ENCODE data around the gene ASGR1.

Gene ASGR1

GRCh38 chr17:7215652-7216180 is 36.5 kb upstream of the ASGR1 start:
- DNase-seq: no peak

- no peak for DNase-seq
Measured at GRCh38 chr17:7215136-7215638, 36.0 kb upstream of the ASGR1 start.

- DNase-seq: peak; percentile 97
Measured at GRCh38 chr17:7214300-7215135, 35.3 kb upstream of the ASGR1 start.

- DNase-seq: peak; percentile 90
Measured at GRCh38 chr17:7213895-7214299, 34.7 kb upstream of the ASGR1 start.

DNA sequence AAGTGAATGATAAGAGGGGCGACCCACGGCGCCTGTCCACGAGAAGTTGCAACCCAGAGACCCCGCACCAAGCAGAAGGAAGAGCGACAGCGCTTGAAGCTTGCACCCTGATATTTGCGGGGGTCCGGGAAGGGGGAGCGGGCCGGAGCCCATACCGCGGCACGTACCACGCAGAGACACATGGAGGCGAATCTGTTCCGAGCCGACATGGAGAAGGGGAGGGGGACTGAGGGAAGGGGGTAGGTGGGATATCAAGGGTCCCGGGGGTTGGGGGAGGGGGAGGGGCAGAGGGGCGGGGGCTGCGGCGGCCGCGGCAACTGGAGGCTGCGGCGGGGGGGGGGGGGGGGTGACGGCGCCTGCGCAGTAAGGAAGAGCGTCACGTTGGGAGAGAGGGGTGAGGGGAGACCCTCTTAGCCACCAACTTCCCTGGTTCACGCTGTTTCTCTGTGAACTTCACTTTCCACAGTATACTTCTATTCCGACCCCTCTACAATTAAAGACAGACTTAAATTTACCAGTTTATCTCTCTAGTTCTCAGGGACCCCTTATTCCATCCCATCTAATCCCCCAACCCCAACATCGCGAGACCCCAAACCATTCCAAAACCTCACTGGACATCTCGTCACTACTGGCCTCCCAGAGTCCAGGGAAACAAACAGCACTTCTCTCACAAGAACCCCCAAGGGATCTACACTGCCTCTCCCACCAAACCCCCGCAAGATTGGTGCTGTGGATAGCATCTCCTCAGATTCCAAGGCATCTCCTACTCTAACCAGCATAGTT is 32.5 kb upstream of the ASGR1 start:
- no peak for DNase-seq

DNA sequence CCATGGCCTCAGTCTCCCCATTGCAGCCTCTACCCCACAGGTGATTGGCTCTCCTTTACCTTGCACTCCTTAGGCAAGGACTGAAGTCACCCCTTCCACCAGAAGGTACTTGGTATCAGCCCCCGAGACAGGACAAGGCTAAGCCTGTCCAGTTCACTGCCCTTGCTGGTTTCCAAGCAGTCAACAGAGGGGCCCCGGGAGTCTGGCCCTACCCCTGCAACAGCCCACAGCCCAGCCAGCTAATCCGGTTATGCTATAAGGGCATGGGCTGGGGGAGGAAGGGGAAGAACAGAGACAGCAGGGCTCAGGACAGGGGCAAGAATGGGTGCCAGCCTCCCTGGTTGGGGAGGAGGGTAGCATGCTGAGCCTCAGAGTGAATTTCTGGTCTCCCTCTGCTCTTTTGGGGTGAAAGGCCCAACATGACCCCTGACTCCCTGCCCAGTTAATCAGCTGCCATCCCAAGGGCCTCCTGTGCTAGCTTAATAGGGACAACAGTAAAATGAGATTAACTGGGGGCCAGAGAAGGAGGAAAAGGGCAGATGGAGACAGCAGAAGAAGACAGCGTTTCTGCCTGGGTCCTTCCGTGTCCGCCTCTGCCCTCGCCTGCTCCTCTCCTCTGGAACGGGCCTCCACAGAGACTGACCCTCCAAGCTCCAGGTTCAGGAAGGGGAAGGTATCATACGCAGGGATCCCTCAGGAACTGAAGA is 29.7 kb upstream of the ASGR1 start:
- no peak for DNase-seq

GRCh38 chr17:7208027-7208571 is 28.9 kb upstream of the ASGR1 start:
- DNase-seq: no peak

- DNase-seq: no peak
Measured at GRCh38 chr17:7207120-7208001, 28.2 kb upstream of the ASGR1 start.

DNA sequence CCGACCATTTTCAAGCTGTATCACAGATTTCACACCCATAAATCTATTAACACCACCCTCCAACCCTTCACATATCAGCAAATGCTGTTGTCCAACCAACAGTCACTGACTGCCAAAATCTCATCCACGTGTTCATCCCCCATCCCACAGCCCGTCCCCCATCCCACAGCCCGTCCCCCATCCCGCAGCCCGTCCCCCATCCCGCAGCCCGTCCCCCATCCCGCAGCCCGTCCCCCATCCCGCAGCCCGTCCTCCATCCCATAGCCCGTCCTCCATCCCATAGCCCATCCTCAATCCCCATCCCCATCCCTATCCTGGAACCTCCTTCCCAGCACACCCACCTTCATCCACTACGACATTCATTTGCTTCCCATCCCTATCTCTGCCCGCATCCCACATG is 26.4 kb upstream of the ASGR1 start:
- DNase-seq: no peak

DNA sequence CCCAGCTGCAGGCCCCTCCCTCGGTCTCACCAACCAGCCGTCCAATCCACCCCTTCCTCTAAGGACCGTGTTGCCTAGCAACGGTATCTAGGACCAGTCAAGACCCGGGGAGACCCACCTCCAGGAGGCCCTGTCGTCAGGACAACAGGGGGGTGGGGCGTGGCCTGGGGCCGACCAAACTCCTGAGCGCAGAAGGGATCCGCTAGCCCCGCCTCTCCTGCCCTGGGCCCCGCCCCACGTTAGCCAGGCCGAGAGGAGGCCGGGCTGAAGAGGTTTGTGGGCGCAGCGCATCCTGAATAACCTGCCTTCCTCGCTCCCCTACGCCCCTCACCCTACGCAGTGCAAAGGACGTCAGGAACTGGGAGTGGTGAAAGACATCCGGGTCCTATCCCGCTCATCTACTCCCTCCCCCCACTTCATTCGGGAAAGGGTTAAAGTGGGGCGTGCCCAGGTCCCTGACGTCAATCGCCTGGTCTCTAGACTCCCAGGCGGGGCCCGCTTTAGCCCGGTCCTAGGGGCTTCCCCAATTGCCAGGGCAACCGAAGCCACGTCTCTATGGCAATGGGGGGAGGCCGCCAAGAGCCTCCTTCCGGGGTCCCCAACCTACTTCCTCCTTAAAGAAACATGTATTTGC is 25.8 kb upstream of the ASGR1 start:
- DNase-seq: peak; percentile 68

- no peak for DNase-seq
Measured at GRCh38 chr17:7204336-7204735, 25.2 kb upstream of the ASGR1 start.

GRCh38 chr17:7203391-7203790 is 24.2 kb upstream of the ASGR1 start:
- DNase-seq: no peak

- DNase-seq: no peak
Measured at GRCh38 chr17:7196651-7197401, 17.7 kb upstream of the ASGR1 start.

DNA sequence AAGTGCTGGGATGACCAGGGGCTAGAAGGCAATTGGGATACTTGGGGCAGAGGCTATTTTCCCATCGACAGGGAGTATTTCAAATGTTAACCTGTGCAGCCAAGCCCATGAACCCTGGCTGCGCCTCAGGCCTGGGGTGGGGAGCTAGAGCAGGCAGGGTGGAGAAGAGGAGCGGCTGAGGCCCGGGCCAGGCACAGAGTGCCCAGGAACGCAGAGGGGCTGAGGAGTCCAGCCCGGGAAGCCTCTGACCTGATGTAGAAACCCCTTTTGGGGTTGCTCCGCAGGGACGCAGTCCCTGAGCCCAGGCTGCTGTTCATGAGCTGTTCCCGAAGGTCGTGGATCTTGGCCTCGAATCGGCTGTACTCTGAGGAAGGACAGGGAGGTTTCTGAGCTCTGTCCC is 16.8 kb upstream of the ASGR1 start:
- DNase-seq: no peak

GRCh38 chr17:7192271-7192937 is 13.2 kb upstream of the ASGR1 start:
- no peak for DNase-seq

DNA sequence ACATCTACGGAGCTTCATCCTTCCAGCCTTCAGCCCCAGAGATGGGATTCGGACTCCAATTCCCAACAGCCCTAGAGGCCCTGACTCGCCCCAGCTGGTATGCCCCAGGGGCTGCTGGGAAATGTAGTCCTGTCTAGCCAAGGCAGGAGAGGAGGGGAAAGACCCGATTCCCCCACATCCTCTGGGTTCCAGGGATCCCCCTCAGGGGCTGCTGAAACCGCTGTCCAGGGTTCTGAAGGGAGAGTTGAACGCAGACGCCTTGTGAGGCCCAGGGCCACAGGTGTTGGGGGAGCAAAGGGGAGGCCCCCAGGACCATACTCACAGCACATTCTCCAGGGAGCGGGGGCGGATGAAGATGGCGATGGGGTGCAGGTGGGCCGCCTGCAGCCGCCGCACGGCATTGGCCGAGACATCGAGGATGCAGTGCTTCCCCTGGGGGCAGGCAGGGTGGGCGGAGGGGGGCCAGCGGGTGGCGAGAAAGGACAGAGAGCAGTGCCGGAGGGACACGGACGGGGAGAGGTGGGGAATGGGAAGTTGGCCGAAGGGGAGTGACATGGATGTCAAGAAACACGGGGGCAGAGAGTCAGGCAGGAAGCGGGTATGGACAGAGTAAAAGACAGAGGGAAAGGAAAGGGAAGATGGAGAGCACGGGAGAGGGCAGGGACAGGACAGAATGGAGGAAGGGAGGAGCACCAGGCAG is 12.6 kb upstream of the ASGR1 start:
- DNase-seq: no peak

DNA sequence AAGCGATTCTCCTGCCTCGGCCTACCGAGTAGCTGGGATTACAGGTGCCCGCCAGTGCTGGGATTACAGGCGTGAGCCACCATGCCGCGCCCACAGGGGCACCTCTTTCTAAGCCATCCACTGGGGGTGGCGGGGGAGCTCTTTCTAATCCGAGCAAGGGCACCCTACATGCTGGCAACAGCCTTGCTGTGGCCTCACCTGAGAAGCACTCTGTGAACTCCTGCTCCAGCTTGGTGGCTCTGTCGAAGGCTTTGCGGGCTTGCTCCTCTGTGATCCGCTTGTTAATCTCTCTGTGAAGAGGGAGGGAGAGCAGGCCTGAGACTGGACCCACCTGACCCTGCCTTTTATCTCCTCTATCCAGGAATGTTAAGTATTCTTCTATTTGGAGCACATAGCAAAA is 11.9 kb upstream of the ASGR1 start:
- DNase-seq: no peak

DNA sequence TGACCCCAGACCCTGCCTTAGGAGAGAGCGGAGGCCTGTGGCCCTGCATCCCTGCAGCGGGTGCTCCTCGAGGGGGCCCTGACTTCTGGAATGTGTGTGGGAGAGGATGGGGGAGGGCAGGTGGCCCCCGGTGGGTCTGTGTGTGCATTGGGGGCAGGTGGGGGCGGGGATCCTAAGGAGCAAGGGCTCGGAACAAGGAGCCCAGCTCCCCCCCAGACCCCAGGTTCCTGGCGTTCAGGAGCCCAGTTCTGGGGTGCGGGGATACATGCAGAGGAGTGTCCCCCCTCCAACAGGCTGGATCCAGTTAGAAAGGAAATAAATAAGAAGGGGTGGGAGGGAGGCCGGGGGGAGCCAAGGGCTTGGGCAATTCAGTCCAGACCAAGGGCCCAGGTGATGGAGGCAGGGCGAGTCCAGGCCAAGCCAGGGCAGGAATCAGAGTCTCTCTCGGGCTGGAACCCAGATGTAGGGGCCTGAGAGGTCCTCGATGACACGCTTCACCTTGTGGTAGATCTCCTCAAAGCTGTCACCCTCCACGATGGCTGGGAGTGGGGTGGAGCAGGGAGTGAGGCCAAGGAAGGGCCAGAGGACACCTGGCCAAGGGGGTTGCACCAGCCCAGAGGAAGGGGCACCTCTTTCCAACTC is 11.2 kb upstream of the ASGR1 start:
- DNase-seq: no peak

GRCh38 chr17:7186241-7186640 is 7.1 kb upstream of the ASGR1 start:
- DNase-seq: no peak
